Left lung (tissue), 10 donors: ENCODE measurements around the gene NEK8. TPM values are rescaled to one million over a fixed set of nuclear protein-coding genes. Genes with fewer than 3 reads are reported as not detected.

ENCODE experiments used
- ATAC-seq: fragments of 200-7000 bp; cut with Tn5 transposase; one replicate; pipeline ENCODE4 v1.9.1; 2020; ENCODE audit warnings: moderate library complexity
- DNase-seq, 4 donors: peaks; one replicate each; pipeline ENCODE4 v3.0.0-alpha.2; 2013 to 2020
- H3K27ac ChIP-seq, 2 donors: fragments of 200-600 bp; sonication (generic) in 1 of 2; one replicate each; pipeline versions ENCODE4 v1.5.0 to v1.8.0; 2020 to 2021
- H3K27me3 ChIP-seq, 2 donors: fragments of 200-600 bp; sonication (generic) in 1 of 2; one replicate each; pipeline versions ENCODE4 v1.5.0 to v1.8.0; 2020 to 2021
- H3K36me3 ChIP-seq, 2 donors: fragments of 200-600 bp; sonication (generic) in 1 of 2; one replicate each; pipeline versions ENCODE4 v1.5.0 to v1.8.0; 2020 to 2021
- H3K4me1 ChIP-seq, 2 donors: fragments of 200-600 bp; one replicate each; pipeline ENCODE4 v1.8.0; 2021
- H3K4me3 ChIP-seq, 2 donors: fragments of 200-600 bp; sonication (generic) in 1 of 2; one replicate each; pipeline versions ENCODE4 v1.5.0 to v1.8.0; 2020 to 2021; ENCODE audit warnings: mild to moderate bottlenecking in 1 of 2
- H3K9me3 ChIP-seq, 2 donors: fragments of 200-600 bp; sonication (generic) in 1 of 2; one replicate each; pipeline versions ENCODE4 v1.5.0 to v1.8.0; 2020 to 2021
- intact Hi-C, 2 donors: fragments of 100-400 bp; cut with DNase I; formaldehyde crosslinking; loops; one replicate each; pipeline versions ENCODE4 v1.11.2 to v1.14.2; 2022
- polyA plus RNA-seq, 6 donors: library from polyadenylated mRNA; unstranded; fragments of 120-200 nt; gene quantifications; one replicate each; pipeline ENCODE4 v1.2.1, GENCODE V29; 2013; ENCODE audit not compliant: insufficient read length in 6 of 6
- total RNA-seq, 2 donors: library from RNA; stranded (reverse); fragmentation: NEBNext Ultra II Directional; extraction: Animal tissue kit (Norgen Biotek cat#: 25700); gene quantifications; one replicate each; pipeline ENCODE4 v1.2.1, GENCODE V29; 2021
- TF ChIP-seq, protein P1 (sequence below), 2 donors: fragments of 200-600 bp; sonication (generic) in 1 of 2; IDR thresholded peaks; one replicate each; pipeline versions ENCODE4 v1.5.0 to v1.8.0; 2021; ENCODE audit warnings: antibody characterized with exemption in 2 of 2
- donor health status: DM: no; HTN: yes; CAD: no.
- donor health status: DM: no; HTN: no; CAD: no.

NEK8 gene
- total and polyA plus RNA-seq, 8 donors = 5.6 to 8.1 (median 7.2) TPM

DNA sequence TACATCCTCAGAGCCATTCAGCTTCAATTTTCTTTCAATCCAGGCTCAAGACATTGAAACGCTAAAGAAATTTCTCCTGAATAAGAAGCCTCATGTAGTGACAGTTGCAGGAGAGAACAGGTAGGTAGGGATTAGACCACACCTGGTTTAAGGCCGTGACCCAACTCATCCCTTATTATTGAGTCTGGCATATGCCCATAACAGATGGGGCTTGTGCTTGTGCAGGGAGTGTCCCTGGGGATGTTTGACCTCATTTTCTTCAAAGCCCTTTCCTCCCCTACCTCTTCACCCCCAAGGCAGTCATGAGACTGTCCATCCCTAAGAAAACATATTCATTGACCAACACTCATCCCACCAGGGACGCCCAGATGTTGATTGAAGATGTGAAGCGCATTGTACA lies 42.3 kb upstream of the NEK8 start:
- no peaks in the 10 kb centered on the region for H3K27me3 ChIP-seq
- intact Hi-C loops = no loop called here
- TF ChIP-seq, protein P1, sequence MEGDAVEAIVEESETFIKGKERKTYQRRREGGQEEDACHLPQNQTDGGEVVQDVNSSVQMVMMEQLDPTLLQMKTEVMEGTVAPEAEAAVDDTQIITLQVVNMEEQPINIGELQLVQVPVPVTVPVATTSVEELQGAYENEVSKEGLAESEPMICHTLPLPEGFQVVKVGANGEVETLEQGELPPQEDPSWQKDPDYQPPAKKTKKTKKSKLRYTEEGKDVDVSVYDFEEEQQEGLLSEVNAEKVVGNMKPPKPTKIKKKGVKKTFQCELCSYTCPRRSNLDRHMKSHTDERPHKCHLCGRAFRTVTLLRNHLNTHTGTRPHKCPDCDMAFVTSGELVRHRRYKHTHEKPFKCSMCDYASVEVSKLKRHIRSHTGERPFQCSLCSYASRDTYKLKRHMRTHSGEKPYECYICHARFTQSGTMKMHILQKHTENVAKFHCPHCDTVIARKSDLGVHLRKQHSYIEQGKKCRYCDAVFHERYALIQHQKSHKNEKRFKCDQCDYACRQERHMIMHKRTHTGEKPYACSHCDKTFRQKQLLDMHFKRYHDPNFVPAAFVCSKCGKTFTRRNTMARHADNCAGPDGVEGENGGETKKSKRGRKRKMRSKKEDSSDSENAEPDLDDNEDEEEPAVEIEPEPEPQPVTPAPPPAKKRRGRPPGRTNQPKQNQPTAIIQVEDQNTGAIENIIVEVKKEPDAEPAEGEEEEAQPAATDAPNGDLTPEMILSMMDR (IDR thresholded peaks at IDR 0.05) = no peak
- ATAC-seq (no peak), DNase-seq (no peak)
- H3K9me3 ChIP-seq = no peaks in the 10 kb centered on the region
- no peak overlapping the region for H3K27ac ChIP-seq
- no peaks in the 10 kb centered on the region for H3K4me1 ChIP-seq
- peaks cover 0 to 100% of the 10 kb centered on the region in 2 donors for H3K36me3 ChIP-seq
- H3K4me3 ChIP-seq = no peak overlapping the region

DNA sequence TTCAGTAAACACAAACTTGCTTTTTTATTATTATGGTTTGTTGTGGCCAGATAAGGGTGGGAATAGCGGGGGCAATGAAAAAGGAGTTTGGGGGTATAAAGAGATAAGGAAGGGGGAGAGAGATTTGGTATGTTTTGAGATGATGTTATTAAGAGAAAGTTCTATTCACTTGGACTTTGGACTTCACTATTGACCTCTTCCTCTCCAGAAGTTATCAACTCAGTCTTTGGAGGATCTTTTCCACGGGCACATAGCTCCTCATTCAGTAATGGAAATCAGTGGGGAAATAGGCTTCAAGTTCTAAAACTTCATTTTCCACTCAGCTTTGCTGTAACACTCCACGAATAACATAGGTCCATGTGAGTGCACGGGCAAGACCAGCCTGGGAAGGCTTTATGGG lies 40.1 kb upstream of the NEK8 start:
- Histone ChIP-seq H3K4me1 (no peaks in the 10 kb centered on the region), H3K36me3 (peaks cover 0 to 100% of the 10 kb centered on the region in 2 donors), H3K27ac (no peak overlapping the region), H3K27me3 (no peaks in the 10 kb centered on the region), H3K9me3 (no peaks in the 10 kb centered on the region), H3K4me3 (no peak overlapping the region)
- intact Hi-C loops = no loop called here
- TF ChIP-seq, protein P1 (IDR thresholded peaks at IDR 0.05) = no peak
- ATAC-seq (no peak), DNase-seq (no peak)

DNA sequence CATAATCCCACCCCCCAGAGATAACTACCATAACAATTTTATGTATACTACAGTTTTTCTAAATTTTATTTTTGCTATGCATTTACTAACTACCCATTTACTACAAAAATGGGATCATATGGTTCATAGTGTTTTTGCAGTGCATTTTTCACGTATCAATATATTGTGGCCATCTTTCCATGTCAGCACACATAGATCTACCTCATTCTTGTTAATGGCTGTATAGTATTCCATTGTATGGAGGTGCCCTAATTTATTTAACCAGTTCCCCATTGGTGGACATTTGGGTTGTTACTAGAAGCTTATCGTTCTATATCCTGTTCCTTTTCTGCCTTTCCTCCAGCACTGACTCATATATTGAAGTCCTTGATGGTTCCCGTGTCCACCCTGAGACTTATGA lies 39.6 kb upstream of the NEK8 start:
- no peaks in the 10 kb centered on the region for H3K27me3 ChIP-seq
- DNase-seq (no peak), ATAC-seq (no peak)
- H3K4me1 ChIP-seq = no peaks in the 10 kb centered on the region
- TF ChIP-seq, protein P1 (IDR thresholded peaks at IDR 0.05) = no peak
- H3K4me3 ChIP-seq = no peak overlapping the region
- H3K36me3 ChIP-seq = peaks cover 0 to 100% of the 10 kb centered on the region in 2 donors
- no peak overlapping the region for H3K27ac ChIP-seq
- intact Hi-C loops = no loop called here
- no peaks in the 10 kb centered on the region for H3K9me3 ChIP-seq

DNA sequence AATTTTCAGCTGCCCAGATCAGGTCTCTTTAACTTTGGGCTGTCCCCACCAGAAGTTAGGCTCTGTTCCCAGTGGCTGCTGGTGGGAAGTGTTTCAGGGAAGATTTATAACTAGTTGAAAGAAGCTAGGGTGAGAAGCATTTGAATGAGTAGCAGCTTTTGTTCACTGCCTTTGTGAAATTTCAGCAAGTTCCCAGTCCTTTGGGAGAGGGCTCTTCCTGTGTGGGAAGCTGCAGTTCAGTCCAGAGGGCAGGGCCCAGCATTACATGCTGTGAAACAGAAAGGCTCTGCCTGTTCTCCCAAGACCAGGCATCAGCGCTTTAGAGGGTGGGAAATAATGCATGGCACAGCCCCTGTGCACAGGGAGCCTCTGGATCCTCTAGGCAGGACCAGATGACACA lies 34.7 kb upstream of the NEK8 start:
- Histone ChIP-seq H3K4me3 (no peak overlapping the region), H3K27ac (no peak overlapping the region), H3K36me3 (peaks cover 0 to 100% of the 10 kb centered on the region in 2 donors), H3K9me3 (no peaks in the 10 kb centered on the region), H3K27me3 (no peaks in the 10 kb centered on the region), H3K4me1 (no peaks in the 10 kb centered on the region)
- DNase-seq (no peak), ATAC-seq (no peak)
- TF ChIP-seq, protein P1 (IDR thresholded peaks at IDR 0.05) = no peak
- intact Hi-C loops = no loop called here

DNA sequence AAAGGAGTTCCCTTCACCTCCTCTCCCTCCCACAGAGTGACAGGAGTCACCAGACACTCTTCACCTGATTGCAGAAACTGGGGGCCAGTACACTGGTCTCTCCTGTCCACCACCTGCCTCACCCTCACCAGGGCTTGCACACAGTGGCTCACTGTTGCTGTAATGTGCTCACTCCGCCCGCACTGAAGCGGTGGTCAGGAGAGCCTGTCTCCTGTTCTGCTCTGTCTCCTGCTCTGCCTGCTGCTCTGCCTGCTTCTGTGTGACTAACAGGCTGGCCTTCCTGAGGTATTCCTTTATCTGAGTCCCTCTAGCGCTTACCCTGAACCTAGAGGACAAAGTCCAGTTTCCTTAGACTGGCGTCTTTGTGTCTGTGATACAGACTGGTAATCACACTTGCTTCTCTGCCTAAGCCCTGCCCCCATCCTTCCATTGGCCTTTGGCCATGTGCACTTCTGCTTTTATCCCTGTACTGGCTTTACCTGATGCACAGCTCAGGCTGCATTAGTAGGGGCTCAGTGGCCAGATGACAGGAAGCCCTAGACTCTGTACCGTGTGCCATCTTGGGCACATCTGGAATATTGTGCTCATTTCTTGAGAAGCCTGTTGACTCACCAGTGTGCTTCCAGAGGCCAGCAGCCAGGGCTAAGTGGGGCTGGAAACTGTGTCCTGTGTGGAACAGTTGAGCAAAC lies 30.2 kb upstream of the NEK8 start:
- DNase-seq (no peak), ATAC-seq (no peak)
- H3K27me3 ChIP-seq = no peaks in the 10 kb centered on the region
- H3K9me3 ChIP-seq = no peaks in the 10 kb centered on the region
- peaks cover 0 to 100% of the 10 kb centered on the region in 2 donors for H3K36me3 ChIP-seq
- H3K4me1 ChIP-seq = no peaks in the 10 kb centered on the region
- intact Hi-C loops = no loop called here
- TF ChIP-seq, protein P1 (IDR thresholded peaks at IDR 0.05) = no peak
- no peak overlapping the region for H3K4me3 ChIP-seq
- no peak overlapping the region for H3K27ac ChIP-seq
